GM13977 (cell line): ENCODE data around the gene DENR.

ENCODE experiments used
- DNase-seq: peaks from one replicate; pipeline ENCODE4 v3.0.0; 2012; ENCODE audit warnings: low spot score
- CTCF ChIP-seq: IDR thresholded peaks from 2 replicates; pipeline ENCODE4 v1.5.1; 2012; ENCODE audit warnings: mild to moderate bottlenecking, control low read depth; ENCODE audit not compliant: insufficient read depth; ENCODE audit errors: extremely low read depth, missing control alignments
- in situ Hi-C: fragments of 300-500 bp; cut with MboI; formaldehyde crosslinking; loops from one replicate; pipeline ENCODE4 v1.12.0; 2022; ENCODE audit warnings: low sequenced_read_pairs, low pct_unique_long_range_greater_than_20kb, mixed read lengths, inconsistent platforms; ENCODE audit not compliant: unreplicated experiment

The DENR gene

GRCh38 chr12:122807651-122808050 lies 55.0 kb downstream of the DENR start:
- DNase-seq = no peak
- TF ChIP-seq CTCF = no peak
- in situ Hi-C loops = no loop called here

DNA sequence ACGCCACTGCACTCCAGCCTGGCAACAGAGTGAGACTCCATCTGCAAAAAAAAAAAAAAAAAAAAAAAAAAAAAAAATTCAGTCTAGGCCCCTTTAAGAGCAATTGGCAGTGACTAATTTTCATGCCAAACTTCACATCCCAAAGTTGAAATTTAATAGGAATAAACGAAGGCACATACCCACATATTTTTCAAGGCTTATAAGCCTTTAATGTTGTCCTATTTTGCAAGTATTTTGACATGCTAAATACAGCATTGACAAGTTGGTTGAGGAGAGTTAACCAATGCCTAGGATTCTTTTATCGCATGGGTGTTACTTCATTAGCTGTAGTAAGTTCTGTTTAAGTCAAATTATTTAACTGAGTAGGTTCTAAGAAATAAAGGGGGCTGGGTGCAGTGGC lies 59.2 kb downstream of the DENR start:
- TF ChIP-seq CTCF = no peak
- in situ Hi-C loops = no loop called here

GRCh38 chr12:122813310-122813713 lies 60.7 kb downstream of the DENR start:
- in situ Hi-C loops = no loop called here
- no peak for TF ChIP-seq CTCF
- peak; percentile 56 for DNase-seq

More for the DNA sequence above, 59.2 kb downstream of the DENR start:
- DNase-seq = no peak

DNA sequence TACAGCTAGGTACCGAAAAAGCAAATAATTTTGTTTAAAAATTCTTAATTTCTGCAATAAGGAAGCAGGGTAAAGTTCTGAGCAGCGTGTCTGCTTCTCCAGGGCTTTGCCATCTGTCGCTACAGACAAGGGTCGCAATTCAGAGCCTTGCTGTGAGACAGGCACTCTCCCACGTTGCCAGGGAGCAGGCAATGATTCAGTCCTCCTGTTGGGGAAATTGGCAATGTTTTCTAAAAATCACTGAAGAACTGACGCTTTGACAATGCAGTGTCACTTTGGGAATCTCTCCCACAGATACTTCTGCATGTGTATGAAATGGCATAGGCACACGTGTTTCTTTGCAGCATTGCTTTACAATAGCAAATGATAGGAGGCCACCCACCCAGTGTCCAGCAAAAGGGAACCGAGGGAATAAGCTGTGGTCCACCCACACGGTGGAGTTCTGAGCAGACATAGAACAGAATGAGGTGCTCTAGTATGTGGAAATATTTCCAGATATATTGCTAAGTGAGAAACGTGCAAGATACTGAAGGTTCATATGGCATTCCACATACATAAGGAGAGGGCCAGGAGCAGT lies 66.7 kb downstream of the DENR start:
- no peak for DNase-seq
- in situ Hi-C loops = no loop called here
- no peak for TF ChIP-seq CTCF

GRCh38 chr12:122820138-122820537 lies 67.5 kb downstream of the DENR start:
- DNase-seq = no peak
- no peak for TF ChIP-seq CTCF
- in situ Hi-C loops = no loop called here
